Progenitor cell of endocrine pancreas (in vitro differentiated cells): ENCODE measurements around the gene MMS19. TPM values are rescaled to one million over a fixed set of nuclear protein-coding genes. Genes with fewer than 3 reads are reported as not detected.
A peak's percentile ranks its signal among the peaks of the same experiment; 100 is the strongest.

Experiments used
- DNase-seq: peaks from one replicate; pipeline ENCODE4 v3.0.0; 2021; ENCODE audit warnings: low spot score; ENCODE audit not compliant: unreplicated experiment
- H3K27ac Mint-ChIP-seq: 2 replicates; pipeline ENCODE4 v1.8.0; 2021; ENCODE audit warnings: mild to moderate bottlenecking, moderate library complexity, mixed read lengths
- H3K27me3 Mint-ChIP-seq: 2 replicates; pipeline ENCODE4 v1.8.0; 2021; ENCODE audit warnings: mixed read lengths
- H3K36me3 Mint-ChIP-seq: 2 replicates; pipeline ENCODE4 v1.8.0; 2022; ENCODE audit warnings: mixed read lengths; ENCODE audit not compliant: insufficient read depth
- H3K4me1 Mint-ChIP-seq: 2 replicates; pipeline ENCODE4 v1.8.0; 2021; ENCODE audit warnings: low read depth, mixed read lengths
- H3K4me3 Mint-ChIP-seq: 2 replicates; pipeline ENCODE4 v1.8.0; 2021; ENCODE audit warnings: low read depth, mild to moderate bottlenecking, moderate library complexity, mixed read lengths
- H3K9me3 Mint-ChIP-seq: 2 replicates; pipeline ENCODE4 v1.8.0; 2021; ENCODE audit warnings: low read depth, mixed read lengths
- CTCF ChIP-seq: fragments of 200-600 bp; sonication (generic); IDR thresholded peaks from one replicate; pipeline ENCODE4 v1.5.0; 2021; ENCODE audit warnings: antibody characterized with exemption, mild to moderate bottlenecking; ENCODE audit not compliant: unreplicated experiment
- total RNA-seq: library from RNA; stranded (reverse); gene quantifications from 2 replicates; pipeline ENCODE4 v1.2.1, GENCODE V29; 2021

The MMS19 gene
- total RNA-seq, 1 donor from 2014 or later, result 82.1 TPM

- no peak for TF ChIP-seq CTCF
- no peaks in the 10 kb centered on the region for H3K27me3 Mint-ChIP-seq
- H3K4me3 Mint-ChIP-seq, result no peak overlapping the region
- no peak for DNase-seq
- no peaks in the 10 kb centered on the region for H3K9me3 Mint-ChIP-seq
- H3K36me3 Mint-ChIP-seq, result no peaks in the 10 kb centered on the region
- peak overlapping the region; percentile 47 for H3K27ac Mint-ChIP-seq
- H3K4me1 Mint-ChIP-seq, result no peaks in the 10 kb centered on the region
These were observed 40.2 kb upstream of the MMS19 start for GRCh38 chr10:97538411-97538810.

GRCh38 chr10:97537186-97537869 lies 39.1 kb upstream of the MMS19 start:
- H3K4me3 Mint-ChIP-seq, result no peak overlapping the region
- no peak for DNase-seq
- H3K27me3 Mint-ChIP-seq, result no peaks in the 10 kb centered on the region
- no peak for TF ChIP-seq CTCF
- H3K9me3 Mint-ChIP-seq, result no peaks in the 10 kb centered on the region
- no peaks in the 10 kb centered on the region for H3K4me1 Mint-ChIP-seq
- H3K27ac Mint-ChIP-seq, result no peak overlapping the region
- H3K36me3 Mint-ChIP-seq, result no peaks in the 10 kb centered on the region

- no peak for DNase-seq
- H3K4me1 Mint-ChIP-seq, result no peaks in the 10 kb centered on the region
- peak; percentile 48 for TF ChIP-seq CTCF
- no peak overlapping the region for H3K4me3 Mint-ChIP-seq
- peaks cover 2% of the 10 kb centered on the region for H3K9me3 Mint-ChIP-seq
- peaks cover 2% of the 10 kb centered on the region for H3K36me3 Mint-ChIP-seq
- H3K27ac Mint-ChIP-seq, result peak overlapping the region; percentile 46
- no peaks in the 10 kb centered on the region for H3K27me3 Mint-ChIP-seq
These were observed 36.6 kb upstream of the MMS19 start for GRCh38 chr10:97534746-97535367.

GRCh38 chr10:97533888-97534287 lies 35.7 kb upstream of the MMS19 start:
- H3K27ac Mint-ChIP-seq, result no peak overlapping the region
- no peak for TF ChIP-seq CTCF
- H3K36me3 Mint-ChIP-seq, result peaks cover 5% of the 10 kb centered on the region

GRCh38 chr10:97532935-97533671 lies 34.9 kb upstream of the MMS19 start:
- DNase-seq, result no peak
- H3K27ac Mint-ChIP-seq, result no peak overlapping the region

More at GRCh38 chr10:97533888-97534287, 35.7 kb upstream of the MMS19 start:
- Mint-ChIP-seq H3K9me3 (peaks cover 4% of the 10 kb centered on the region), H3K4me1 (no peaks in the 10 kb centered on the region), H3K4me3 (no peak overlapping the region), H3K27me3 (no peaks in the 10 kb centered on the region)
- DNase-seq, result no peak

More at GRCh38 chr10:97532935-97533671, 34.9 kb upstream of the MMS19 start:
- Mint-ChIP-seq H3K4me3 (no peak overlapping the region), H3K4me1 (no peaks in the 10 kb centered on the region), H3K27me3 (no peaks in the 10 kb centered on the region), H3K9me3 (peaks cover 4% of the 10 kb centered on the region), H3K36me3 (peaks cover 5% of the 10 kb centered on the region)
- TF ChIP-seq CTCF, result no peak
